Neural crest cell (in vitro differentiated cells): ENCODE data around the gene ELFN1. TPM values are rescaled to one million over a fixed set of nuclear protein-coding genes. Genes with fewer than 3 reads are reported as not detected.

ENCODE experiments used
- DNase-seq: peaks from one replicate; pipeline ENCODE4 v3.0.0; 2021; ENCODE audit warnings: low read depth, mixed read lengths, low spot score
- H3K27ac Mint-ChIP-seq: one replicate; pipeline ENCODE4 v1.8.0; 2021; ENCODE audit warnings: mild to moderate bottlenecking, mixed read lengths; ENCODE audit not compliant: unreplicated experiment
- H3K27me3 Mint-ChIP-seq: 2 replicates; pipeline ENCODE4 v1.8.0; 2021; ENCODE audit warnings: low read depth, mild to moderate bottlenecking, mixed read lengths
- H3K36me3 Mint-ChIP-seq: 2 replicates; pipeline ENCODE4 v1.8.0; 2021; ENCODE audit warnings: low read depth, mild to moderate bottlenecking, mixed read lengths
- H3K4me1 Mint-ChIP-seq: 2 replicates; pipeline ENCODE4 v1.8.0; 2021; ENCODE audit warnings: mixed read lengths
- H3K4me3 Mint-ChIP-seq: one replicate; pipeline ENCODE4 v1.8.0; 2021; ENCODE audit warnings: mild to moderate bottlenecking, mixed read lengths
- H3K9me3 Mint-ChIP-seq: 2 replicates; pipeline ENCODE4 v1.8.0; 2021; ENCODE audit warnings: mixed read lengths
- total RNA-seq: library from RNA; stranded (reverse); gene quantifications from 2 replicates; pipeline ENCODE4 v1.2.1, GENCODE V29; 2021
- TF ChIP-seq, protein P1 (sequence below): fragments of 200-600 bp; sonication (generic); conservative IDR thresholded peaks from 2 replicates; pipeline ENCODE4 v1.5.0; 2021; ENCODE audit warnings: antibody characterized with exemption, mild to moderate bottlenecking

Gene ELFN1
- total RNA-seq, 1 donor from 2014 or later = 8.5 TPM

DNA sequence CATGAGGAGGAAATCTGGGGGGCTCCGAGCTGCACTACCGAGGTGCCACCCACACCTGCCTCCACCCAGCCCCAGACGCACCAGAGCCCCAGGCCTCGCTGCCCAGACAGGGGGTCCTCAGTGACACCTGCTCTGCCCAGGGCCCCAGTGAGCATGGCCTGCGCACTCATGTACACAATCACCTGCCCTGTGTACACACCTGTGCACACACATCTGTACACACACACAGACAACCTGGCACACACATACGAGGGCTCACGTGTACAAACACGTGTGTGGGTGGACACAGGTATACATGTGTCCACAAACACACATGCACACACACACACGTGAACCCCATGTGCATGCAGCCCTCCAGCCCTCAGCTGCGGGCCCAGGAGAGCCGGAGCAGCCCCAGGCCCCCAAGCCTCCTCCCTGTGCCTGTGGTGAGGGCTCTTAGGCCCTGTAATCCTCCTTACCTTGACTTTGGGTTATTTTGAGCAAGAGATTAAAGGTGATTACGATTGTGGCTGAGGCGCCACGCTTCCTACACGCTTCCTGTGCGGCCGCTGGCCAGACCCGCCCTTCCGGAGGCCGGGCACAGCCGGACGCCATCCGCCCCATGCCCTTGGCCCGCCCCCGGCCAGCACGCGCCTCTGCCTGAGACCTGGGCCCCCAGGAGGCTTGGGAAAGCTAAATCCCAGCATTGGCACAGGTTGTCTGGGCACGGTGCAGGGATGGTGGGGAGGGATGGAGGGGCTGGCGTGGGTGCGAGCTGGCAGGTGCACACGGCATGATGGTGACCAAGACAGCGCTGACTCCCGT is 71.9 kb downstream of the ELFN1 start:
- no peak overlapping the region for H3K27ac Mint-ChIP-seq
- TF ChIP-seq, protein P1, sequence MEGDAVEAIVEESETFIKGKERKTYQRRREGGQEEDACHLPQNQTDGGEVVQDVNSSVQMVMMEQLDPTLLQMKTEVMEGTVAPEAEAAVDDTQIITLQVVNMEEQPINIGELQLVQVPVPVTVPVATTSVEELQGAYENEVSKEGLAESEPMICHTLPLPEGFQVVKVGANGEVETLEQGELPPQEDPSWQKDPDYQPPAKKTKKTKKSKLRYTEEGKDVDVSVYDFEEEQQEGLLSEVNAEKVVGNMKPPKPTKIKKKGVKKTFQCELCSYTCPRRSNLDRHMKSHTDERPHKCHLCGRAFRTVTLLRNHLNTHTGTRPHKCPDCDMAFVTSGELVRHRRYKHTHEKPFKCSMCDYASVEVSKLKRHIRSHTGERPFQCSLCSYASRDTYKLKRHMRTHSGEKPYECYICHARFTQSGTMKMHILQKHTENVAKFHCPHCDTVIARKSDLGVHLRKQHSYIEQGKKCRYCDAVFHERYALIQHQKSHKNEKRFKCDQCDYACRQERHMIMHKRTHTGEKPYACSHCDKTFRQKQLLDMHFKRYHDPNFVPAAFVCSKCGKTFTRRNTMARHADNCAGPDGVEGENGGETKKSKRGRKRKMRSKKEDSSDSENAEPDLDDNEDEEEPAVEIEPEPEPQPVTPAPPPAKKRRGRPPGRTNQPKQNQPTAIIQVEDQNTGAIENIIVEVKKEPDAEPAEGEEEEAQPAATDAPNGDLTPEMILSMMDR = no peak
- no peaks in the 10 kb centered on the region for H3K9me3 Mint-ChIP-seq
- no peak for DNase-seq
- H3K36me3 Mint-ChIP-seq = no peaks in the 10 kb centered on the region
- no peak overlapping the region for H3K4me3 Mint-ChIP-seq
- peaks cover 10% of the 10 kb centered on the region for H3K4me1 Mint-ChIP-seq
- no peaks in the 10 kb centered on the region for H3K27me3 Mint-ChIP-seq

DNA sequence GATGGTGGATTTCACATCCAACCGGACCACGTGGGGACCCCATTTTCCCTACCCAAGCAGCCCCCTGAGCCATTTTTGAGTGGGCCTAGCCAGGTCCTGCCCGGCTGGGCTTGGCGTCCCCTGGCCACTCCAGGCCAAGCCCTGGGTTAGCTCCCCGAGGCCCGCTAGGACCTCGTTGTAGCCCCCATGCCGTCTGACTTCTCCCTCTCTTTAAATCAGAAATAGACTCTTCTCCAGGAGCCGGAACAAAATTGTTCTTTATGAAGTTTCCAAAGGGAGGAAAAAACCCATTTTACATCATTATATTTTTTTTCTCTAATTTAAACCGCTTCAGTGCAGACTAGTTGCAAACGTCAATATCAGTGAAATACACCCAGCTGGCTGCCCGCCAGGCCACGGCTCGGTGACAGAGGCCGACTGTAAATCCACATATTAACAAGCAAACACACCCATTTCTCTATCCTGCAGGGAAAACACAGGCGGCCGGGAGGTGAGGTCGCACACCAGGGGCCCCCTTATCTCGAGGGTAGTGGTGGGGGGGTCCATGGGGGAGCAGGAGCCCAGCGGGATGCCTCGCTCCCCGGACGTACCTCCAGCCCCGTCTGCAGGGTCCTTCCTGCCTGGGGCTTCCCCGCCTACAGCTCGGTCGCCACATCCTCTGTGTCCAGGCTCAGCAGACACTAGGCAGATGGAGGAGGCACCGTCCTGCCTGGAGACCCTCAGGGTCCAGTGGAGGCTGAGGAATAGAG is 72.7 kb downstream of the ELFN1 start:
- Mint-ChIP-seq H3K36me3 (no peaks in the 10 kb centered on the region), H3K4me3 (no peak overlapping the region), H3K27ac (no peak overlapping the region), H3K9me3 (no peaks in the 10 kb centered on the region), H3K4me1 (peaks cover 10% of the 10 kb centered on the region), H3K27me3 (no peaks in the 10 kb centered on the region)
- TF ChIP-seq, protein P1 = no peak
- no peak for DNase-seq

DNA sequence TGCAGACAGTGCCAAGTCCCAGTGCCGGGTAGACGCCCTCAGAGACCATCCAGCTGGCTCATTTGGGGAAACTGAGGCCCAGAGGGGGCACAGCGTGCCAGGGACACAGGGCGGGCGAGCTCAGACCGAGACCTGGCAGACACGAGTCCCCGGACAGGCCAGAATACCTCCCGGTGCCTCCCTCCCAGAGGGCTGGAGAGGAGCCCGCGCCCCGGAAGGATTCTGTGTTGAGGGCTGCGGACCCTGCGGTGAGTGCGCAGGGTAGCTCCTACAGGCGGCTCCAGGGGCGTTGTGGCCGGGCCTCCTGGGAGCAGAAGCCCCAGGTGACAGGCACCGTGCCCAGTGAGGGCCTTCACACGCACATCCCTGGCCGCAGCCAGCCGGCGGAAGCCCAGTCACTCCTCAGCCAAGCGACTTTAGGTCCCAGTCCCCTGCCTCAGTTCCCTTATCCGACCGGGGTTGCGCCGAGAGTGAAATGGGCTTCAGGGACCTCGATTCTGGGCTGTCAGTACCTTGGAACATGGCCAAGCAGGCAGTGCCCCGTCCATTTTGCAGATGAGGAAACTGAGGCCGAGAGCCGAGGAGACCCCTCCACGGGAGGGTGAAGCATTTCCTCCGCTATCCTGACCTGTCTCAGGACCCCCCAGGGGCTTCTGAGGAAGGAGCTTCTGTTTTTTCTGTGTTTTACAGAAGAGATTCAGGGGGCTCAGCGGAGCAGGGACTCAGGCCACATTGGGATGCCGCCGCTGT is 73.6 kb downstream of the ELFN1 start:
- Mint-ChIP-seq H3K4me1 (peaks cover 8% of the 10 kb centered on the region), H3K27me3 (no peaks in the 10 kb centered on the region), H3K9me3 (no peaks in the 10 kb centered on the region), H3K36me3 (no peaks in the 10 kb centered on the region), H3K4me3 (no peak overlapping the region), H3K27ac (no peak overlapping the region)
- no peak for DNase-seq
- TF ChIP-seq, protein P1 = no peak

DNA sequence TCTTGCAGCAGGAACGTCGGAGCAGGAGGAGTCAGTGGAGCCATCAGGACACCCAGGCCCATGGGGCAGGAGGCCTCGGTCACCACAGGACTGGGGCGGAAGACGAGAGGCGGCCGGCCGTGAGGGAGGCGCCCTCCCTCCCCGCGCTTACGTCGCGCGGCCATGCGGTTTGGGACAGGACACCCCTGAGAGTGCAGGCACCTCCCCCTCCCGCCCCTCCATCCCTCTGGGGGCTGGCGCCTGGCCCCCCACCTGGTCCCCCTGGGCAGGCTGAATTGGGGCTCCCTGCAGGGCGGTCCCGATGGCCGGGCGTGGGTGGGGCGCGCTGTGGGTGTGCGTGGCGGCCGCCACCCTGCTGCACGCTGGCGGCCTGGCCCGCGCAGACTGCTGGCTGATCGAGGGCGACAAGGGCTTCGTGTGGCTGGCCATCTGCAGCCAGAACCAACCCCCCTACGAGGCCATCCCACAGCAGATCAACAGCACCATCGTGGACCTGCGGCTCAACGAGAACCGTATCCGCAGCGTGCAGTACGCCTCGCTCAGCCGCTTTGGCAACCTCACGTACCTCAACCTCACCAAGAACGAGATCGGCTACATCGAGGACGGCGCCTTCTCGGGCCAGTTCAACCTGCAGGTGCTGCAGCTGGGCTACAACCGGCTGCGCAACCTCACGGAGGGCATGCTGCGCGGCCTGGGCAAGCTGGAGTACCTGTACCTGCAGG is 74.4 kb downstream of the ELFN1 start:
- H3K4me3 Mint-ChIP-seq = no peak overlapping the region
- TF ChIP-seq, protein P1 = no peak
- no peak overlapping the region for H3K27ac Mint-ChIP-seq
- no peaks in the 10 kb centered on the region for H3K36me3 Mint-ChIP-seq
- H3K9me3 Mint-ChIP-seq = no peaks in the 10 kb centered on the region
- no peaks in the 10 kb centered on the region for H3K4me1 Mint-ChIP-seq
- no peak for DNase-seq
- no peaks in the 10 kb centered on the region for H3K27me3 Mint-ChIP-seq

DNA sequence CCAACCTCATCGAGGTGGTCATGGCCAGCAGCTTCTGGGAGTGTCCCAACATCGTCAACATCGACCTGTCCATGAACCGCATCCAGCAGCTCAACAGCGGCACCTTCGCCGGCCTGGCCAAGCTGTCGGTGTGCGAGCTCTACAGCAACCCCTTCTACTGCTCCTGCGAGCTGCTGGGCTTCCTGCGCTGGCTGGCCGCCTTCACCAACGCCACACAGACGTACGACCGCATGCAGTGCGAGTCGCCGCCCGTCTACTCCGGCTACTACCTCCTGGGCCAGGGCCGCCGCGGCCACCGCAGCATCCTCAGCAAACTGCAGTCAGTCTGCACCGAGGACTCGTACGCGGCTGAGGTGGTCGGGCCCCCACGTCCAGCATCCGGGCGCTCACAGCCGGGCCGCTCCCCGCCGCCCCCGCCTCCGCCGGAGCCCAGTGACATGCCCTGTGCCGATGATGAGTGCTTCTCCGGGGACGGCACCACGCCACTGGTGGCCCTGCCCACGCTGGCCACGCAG is 75.0 kb downstream of the ELFN1 start:
- Mint-ChIP-seq H3K4me1 (no peaks in the 10 kb centered on the region), H3K27ac (no peak overlapping the region), H3K27me3 (no peaks in the 10 kb centered on the region), H3K36me3 (no peaks in the 10 kb centered on the region), H3K4me3 (no peak overlapping the region), H3K9me3 (no peaks in the 10 kb centered on the region)
- TF ChIP-seq, protein P1 = no peak
- DNase-seq = no peak
